Endothelial cell of umbilical vein (primary cell): Measurements from ENCODE around the gene DUS2.

Experiments used
- EZH2 ChIP-seq: IDR thresholded peaks from 2 replicates; pipeline ENCODE4 v1.6.1; 2012; ENCODE audit warnings: borderline replicate concordance, low read depth, mild to moderate bottlenecking, moderate library complexity, low read length, inconsistent platforms; ENCODE audit not compliant: severe bottlenecking
- MYC ChIP-seq: IDR thresholded peaks from one replicate; pipeline ENCODE4 v1.6.1; 2011; ENCODE audit warnings: mild to moderate bottlenecking, low read depth, low read length
- POLR2A ChIP-seq: IDR thresholded peaks from 2 replicates; pipeline ENCODE4 v1.6.1; 2012; ENCODE audit warnings: low read depth, mild to moderate bottlenecking, control low read depth, low read length
- POLR2AphosphoS5 ChIP-seq: IDR thresholded peaks from 2 replicates; pipeline ENCODE4 v1.6.1; 2012; ENCODE audit warnings: low read depth, mild to moderate bottlenecking, control low read depth, low read length, moderate library complexity; ENCODE audit not compliant: insufficient read depth
- TF ChIP-seq, protein P1 (sequence below), 2 donors: IDR thresholded peaks; 1 replicate in 1 of 2; 2 replicates in 1 of 2; pipeline ENCODE4 v1.5.1; 2011; ENCODE audit warnings: low read length in 2 of 2, mild to moderate bottlenecking in 2 of 2, moderate library complexity in 2 of 2, control low read depth in 1 of 2, inconsistent platforms in 1 of 2, low read depth in 1 of 2; ENCODE audit not compliant: insufficient read depth in 1 of 2; ENCODE audit errors: extremely low read depth in 1 of 2
- TF ChIP-seq, protein P2 (sequence below): IDR thresholded peaks from 2 replicates; pipeline ENCODE4 v1.6.1; 2011; ENCODE audit not compliant: insufficient read depth, insufficient read length

DNA sequence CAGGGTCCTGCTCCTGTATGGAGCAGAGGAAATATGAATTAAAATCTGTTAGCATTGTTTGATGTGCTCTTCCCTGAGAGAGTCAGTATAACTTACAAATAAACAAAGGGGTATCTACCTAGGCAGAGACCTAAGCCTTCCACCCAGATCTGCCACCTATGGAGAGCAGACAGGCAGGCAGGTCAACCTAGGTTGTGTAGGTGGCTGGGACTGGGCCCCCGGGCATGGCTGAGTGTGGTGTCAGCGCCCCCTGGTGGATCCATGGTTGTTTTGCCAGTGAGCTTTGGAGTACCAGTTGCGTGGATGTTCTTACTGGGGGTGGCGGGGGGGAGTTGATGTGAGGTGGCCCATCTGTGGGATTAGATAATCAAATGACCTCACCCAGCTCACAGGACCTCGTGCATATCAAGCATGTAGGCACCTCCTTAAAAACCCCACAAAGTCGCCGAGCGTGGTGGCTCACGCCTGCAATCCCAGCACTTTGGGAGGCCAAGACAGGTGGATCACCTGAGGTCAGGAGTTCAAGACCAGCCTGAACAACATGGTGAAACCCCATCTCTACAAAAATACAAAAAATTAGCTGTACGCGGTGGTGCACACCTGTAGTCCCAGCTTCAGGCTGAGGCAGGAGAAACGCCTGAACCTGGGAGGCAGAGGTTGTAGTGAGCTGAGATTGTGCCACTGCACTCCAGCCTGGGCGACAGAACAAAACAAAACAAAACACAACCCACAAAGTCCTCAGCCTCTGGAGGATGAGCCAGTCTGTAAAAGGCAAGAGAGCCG, 17.6 kb downstream of the DUS2 start:
- TF ChIP-seq, protein P1, sequence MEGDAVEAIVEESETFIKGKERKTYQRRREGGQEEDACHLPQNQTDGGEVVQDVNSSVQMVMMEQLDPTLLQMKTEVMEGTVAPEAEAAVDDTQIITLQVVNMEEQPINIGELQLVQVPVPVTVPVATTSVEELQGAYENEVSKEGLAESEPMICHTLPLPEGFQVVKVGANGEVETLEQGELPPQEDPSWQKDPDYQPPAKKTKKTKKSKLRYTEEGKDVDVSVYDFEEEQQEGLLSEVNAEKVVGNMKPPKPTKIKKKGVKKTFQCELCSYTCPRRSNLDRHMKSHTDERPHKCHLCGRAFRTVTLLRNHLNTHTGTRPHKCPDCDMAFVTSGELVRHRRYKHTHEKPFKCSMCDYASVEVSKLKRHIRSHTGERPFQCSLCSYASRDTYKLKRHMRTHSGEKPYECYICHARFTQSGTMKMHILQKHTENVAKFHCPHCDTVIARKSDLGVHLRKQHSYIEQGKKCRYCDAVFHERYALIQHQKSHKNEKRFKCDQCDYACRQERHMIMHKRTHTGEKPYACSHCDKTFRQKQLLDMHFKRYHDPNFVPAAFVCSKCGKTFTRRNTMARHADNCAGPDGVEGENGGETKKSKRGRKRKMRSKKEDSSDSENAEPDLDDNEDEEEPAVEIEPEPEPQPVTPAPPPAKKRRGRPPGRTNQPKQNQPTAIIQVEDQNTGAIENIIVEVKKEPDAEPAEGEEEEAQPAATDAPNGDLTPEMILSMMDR (IDR thresholded peaks at IDR 0.05; ENCODE audit: extremely low read depth in 1 of 2, insufficient read depth in 1 of 2, low read depth in 1 of 2, low read length in 2 of 2): peak; percentile 79 to 88
- TF ChIP-seq, protein P2, sequence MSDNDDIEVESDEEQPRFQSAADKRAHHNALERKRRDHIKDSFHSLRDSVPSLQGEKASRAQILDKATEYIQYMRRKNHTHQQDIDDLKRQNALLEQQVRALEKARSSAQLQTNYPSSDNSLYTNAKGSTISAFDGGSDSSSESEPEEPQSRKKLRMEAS: no peak
- TF ChIP-seq EZH2: no peak
- TF ChIP-seq POLR2A: no peak
- TF ChIP-seq POLR2AphosphoS5: no peak
- no peak for TF ChIP-seq MYC
